Measurements from ENCODE around the gene ARHGAP40.
"Not testable (repeated sequence)": the region's sequence is repeated elsewhere in the genome, so short reads cannot be mapped to it uniquely, and the experiment has no call there.

The ARHGAP40 gene

DNA sequence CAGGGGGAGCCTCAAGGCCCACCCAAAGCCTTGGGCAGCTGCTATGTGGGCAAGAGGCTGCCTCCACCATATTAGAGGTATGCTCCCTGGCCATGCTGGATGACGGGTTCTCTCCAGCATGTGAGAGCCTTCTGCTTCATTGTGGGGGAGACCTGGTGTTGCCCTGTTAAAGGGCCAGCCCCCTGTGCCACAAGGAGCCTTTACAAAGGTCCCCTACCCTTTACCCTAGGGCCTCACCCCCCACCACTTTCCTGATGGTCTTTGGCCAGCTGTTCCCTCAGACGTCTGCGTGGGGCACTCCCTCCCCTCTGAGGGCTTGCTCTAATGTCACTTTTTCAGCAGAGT, 15.5 kb upstream of the ARHGAP40 start:
- in situ Hi-C loops (cut with MboI; ENCODE audit: low sequenced_read_pairs) = no loop called here

DNA sequence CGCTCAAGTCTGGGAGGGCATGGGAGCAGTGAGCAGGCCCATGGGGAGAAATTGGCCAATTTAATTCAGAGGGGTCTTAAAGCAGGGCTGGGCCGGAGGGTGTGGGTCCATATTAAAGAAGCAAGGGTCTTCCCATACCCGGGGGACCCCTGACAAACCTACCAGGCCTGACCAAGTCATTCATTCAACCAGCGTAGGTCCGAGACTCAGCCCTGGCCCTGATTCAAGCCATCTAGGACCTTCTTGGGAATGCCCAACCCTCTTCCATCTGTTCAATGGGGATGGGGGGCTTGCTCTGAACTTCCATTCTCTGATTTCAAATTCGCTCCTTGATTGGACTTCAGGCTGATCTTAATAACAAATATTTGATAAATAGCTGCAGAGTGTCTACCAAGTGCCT, 13.3 kb upstream of the ARHGAP40 start:
- in situ Hi-C loops (cut with MboI; ENCODE audit: low sequenced_read_pairs) = no loop called here

DNA sequence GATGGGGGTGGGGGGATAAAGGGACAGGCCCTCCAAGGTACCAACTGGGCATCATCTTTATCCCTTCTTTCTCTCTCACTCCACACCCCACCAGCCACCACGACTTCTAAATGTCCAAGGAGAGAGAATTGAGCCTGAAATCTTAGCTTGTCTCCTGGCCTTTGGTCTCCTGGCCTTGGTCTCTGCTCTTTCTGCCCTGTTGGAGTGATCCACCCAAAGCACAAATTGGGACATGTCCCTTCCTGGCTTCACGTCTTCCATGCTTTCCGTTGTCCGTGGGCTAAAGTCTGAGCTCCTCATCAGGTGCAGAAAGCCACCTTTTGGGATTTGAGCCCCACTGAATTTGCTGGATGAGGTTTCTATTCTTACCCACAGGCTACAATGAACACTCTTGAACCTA, 12.3 kb upstream of the ARHGAP40 start:
- in situ Hi-C loops (cut with MboI; ENCODE audit: low sequenced_read_pairs) = no loop called here

DNA sequence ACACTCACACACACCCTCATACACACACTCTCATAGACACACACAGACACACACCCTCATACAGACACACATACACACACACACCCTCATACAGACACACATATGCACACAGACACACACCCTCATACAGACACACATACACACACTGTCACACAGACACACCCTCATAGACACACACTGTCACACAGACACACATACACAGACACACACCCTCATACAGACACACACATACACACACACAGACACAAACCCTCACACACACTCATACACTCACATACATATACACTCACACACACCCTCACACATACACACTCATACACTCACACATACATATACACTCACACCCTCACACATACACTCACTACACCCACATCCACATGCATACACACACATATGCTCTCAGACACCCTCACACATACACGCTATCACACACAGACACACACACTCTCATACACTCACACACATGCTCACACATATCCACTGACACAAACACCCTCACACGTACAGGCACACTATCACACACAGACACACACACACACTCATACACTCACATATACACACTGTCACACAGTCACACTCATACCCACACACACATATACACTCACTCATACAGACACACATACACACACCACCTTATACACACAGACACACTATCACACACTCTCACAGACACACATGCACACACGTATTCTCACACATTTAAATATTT, 11.5 kb upstream of the ARHGAP40 start:
- in situ Hi-C loops (cut with MboI; ENCODE audit: low sequenced_read_pairs) = no loop called here

DNA sequence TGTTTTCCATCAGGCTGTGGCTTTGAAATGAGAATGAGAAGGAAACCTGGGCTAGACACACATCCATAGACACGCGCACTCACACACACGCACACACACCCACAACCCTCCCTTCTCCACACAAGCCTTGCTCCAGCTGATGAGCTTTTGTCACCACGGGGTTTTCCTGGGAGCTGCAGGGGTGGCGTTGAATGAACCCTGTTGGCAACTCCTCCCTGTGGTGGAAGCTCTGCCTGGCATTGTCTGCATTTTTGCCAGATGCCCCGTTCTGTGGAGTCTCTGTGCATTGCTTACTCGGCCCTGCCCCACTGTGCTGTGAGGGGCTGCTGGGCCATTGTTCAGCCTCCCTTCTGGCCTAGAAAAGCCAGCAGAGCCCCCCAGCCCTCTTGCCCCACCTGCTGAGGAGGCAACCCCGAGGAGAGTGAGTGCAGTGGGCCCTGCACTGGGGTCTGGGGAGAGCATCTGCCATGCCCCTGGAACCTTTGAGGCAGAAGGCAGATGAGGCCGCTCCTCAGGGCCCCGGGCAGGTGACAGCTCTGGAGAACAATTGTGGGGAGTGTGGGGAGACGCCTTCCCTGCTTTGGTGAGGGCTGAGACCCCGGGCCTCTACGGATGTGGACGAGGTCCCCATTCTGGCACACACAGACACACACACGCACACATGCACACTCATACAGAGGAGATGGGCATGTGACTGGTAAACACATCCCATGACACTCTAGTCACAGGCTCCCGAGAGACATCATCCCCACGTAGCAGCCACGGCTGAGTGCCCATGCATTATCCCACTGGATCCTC, 10.7 kb upstream of the ARHGAP40 start:
- in situ Hi-C loops (cut with MboI; ENCODE audit: low sequenced_read_pairs) = no loop called here

DNA sequence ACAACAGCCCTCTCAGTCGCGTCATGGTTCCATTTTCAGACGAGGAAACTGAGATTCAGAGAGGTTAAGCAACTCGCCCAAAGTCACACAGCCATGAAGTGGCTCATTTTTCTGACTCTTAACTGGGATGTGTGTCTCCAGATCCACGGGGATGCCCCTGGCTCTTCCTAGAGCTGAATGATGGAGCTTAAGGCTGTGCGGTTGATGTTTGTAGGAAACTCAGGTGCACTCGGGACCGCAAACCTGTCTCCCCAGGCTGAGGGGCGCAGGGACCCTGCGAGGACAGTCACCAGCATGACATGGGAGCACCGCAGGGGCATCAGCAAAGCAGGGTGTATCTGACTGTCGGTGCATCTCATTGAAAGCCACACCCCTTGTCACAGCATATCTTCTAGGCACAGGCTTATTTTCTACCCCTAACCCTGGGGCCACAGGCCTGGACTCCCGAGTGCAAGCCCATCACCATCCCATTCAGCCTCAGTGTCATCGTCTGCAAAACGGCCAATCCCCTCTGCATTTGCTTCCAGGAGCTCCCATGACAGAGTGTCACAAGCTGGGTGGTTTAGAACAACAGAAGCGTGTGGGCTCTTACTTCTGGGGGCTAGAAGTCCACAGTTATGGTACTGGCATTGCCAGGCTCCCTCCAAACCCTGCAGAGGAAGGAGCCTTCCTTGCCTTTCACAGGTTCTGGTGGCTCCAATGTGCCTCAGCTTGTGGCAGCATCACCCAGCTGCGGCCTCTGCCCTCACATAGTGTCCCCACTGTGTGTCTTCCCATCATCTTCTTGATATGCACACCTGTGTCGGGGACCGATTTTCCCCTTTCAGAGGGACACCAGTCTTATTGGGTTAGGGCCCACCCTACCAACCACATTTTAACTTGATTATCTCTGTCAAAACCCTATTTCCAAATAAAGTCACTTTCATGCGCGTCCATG, 9.9 kb upstream of the ARHGAP40 start:
- in situ Hi-C loops (cut with MboI; ENCODE audit: low sequenced_read_pairs) = no loop called here

DNA sequence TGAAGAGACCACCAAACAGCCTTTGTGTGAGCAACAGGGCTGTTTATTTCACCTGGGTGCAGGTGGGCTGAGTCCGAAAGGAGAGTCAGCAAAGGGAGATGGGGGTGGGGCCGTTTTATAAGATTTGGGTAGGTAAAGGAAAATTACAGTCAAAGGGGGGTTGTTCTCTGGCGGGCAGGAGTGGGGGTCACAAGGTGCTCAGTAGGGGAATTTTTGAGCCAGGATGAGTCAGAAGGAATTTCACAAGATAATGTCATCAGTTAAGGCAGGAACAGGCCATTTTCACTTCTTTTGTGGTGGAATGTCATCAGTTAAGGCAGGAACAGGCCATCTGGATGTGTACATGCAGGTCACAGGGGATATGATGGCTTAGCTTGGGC, 9.2 kb upstream of the ARHGAP40 start:
- in situ Hi-C loops (cut with MboI; ENCODE audit: low sequenced_read_pairs) = not testable (repeated sequence)

DNA sequence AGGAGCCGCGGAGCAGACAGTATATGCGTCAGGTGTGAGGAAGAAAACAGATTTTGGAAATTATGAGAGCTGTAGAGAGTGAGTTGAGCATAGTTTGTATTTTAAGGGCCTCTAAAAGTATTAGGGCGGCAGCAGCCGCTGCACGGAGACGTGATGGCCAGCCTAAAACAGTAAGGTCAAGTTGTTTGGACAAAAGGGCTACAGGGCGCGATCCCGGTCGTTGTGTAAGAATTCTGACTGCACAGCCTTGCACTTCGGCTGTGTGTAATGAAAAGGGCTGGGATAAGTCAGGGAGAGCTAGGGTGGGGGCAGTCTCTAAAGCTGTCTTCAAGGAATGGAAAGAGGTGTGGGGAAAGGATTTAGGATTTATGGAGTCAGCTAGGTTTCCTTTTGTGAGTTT, 7.3 kb upstream of the ARHGAP40 start:
- in situ Hi-C loops (cut with MboI; ENCODE audit: low sequenced_read_pairs) = not testable (repeated sequence)

DNA sequence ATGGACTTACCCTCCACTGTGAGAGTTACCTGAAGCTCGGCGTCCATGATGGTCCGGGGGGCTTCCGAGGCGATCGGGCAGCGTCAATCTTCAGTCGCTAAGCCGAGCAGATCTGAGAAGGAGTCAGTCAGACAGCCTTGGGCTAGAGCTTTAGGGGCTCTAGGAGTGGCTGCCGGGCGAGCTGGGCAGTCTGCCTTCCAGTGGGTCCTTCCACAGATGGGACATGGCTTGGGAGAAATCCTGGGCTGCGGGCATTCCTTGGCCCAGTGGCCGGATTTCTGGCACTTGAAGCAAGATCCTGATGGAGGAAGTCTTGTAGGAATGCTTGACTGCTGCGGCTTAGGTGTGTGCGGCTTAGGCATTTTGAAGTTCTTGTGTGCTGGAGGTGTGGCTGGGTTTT, 5.7 kb upstream of the ARHGAP40 start:
- in situ Hi-C loops (cut with MboI; ENCODE audit: low sequenced_read_pairs) = not testable (repeated sequence)

DNA sequence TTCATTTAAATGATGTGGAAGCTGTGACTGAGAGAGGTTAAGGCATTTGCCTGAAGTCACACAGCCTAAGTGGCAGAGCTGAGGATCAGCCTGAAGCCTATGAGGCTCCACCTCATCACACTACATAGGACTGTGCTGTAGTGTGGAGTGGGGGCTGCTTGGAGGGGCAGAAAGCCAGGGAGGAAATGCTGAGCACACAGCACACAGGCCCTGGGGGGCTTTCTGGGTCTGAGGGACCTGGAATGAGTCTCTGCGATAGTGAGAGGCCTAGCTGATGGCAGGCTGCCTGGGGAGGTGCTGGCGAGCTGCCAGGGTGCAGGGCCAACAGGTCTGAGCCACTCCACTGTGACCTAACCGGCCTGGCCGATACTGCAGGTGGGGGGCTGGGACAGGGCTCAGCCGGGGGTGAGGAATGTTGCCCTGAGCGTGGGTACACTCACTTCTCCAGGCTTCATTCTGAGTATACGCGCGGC, 2.2 kb upstream of the ARHGAP40 start:
- in situ Hi-C loops (cut with MboI; ENCODE audit: low sequenced_read_pairs) = no loop called here

DNA sequence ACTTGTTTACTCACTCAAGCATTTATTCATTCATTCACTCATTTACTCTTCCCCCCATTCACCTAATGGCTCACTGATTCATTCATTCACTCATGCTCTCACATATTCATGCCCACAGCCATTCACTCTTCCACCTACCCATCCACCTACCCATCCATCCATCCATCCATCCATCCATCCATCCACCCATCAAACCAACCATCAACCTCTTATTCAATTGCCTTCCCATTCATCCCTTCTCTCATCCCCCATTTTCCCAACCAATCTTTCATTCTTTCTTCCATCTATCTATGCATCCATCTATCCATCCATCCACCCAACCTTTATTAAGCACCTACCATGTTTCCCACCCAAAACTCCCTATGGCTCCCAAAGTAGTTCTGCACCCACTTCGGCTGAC, 1.6 kb upstream of the ARHGAP40 start:
- in situ Hi-C loops (cut with MboI; ENCODE audit: low sequenced_read_pairs) = no loop called here

DNA sequence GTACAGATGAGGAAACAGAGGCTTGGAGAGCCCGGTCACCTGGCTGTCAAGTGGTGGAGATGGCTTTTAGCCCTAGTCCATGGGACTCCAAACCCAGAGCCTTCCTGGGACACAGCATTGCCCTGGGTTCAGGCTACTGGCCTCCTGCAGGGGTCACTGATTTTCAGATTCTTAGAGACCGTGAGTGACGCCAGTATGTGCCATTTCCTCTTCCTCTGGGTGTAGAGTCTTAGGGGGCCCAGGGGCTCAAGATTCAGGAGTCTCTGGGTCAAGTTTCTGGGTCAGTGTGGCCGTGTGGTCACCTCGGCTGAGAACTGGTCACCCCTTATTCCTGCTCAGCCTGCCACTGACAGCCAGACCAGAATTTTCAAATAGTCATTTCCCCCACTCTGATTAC, 574 bp downstream of the ARHGAP40 start:
- in situ Hi-C loops (cut with MboI; ENCODE audit: low sequenced_read_pairs) = no loop called here

DNA sequence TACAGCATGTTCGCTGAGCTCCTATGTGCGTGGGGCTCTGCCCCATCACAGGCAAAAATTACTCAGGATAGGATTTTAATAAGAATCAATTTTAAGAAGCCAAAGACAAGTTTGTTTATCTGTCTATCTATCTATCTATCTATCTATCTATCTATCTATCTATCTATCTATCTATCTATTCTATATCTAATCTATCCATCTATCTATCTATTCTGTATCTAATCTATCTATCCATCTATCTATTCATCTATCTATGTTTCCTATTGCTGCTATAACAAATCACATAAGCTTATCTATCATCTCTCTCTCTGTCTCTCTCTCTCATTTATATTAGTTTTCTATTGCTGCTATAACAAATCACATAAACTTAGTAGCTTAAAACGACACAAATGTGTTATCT, 1.7 kb downstream of the ARHGAP40 start:
- in situ Hi-C loops (cut with MboI; ENCODE audit: low sequenced_read_pairs) = no loop called here

DNA sequence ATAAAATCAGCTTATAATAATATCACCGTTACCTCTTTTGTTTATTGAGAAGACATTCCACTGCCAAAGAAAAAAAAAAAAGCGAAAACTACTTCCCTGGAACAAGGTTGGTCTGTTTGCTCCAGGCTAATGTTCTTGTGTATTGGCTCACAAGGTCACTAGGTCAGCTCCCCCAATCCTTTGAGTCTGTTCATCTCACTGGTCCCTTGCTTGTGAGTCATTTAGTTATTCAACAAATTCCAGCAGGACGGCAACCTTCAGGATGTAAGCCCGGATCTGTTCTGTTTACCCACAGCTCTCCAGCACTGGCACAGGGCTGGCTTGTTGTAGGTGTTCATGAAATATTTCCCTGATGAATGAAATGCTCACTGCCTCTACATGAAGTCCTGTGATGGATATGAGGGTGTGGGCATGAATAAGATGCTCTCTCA, 3.3 kb downstream of the ARHGAP40 start:
- in situ Hi-C loops (cut with MboI; ENCODE audit: low sequenced_read_pairs) = no loop called here

DNA sequence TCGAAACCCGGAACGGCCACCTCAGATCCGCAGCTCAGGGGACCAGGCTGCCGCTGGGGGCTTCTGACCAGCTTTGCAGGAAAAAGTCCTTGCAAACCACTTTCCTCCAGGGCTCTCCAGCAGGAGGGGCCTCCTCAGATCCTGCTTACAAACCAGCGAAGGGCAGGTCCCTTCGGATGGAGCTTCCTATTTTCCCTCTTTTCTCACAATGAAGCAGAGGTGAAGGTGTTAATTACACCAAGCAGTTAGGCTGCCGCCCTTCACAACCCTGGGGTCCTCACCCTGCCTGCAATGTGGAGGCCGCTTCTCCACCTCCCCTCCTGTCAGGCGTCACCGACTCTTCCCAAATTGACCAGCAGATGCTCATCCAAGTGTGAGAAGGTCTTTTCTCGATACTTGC, 5.7 kb downstream of the ARHGAP40 start:
- in situ Hi-C loops (cut with MboI; ENCODE audit: low sequenced_read_pairs) = no loop called here

DNA sequence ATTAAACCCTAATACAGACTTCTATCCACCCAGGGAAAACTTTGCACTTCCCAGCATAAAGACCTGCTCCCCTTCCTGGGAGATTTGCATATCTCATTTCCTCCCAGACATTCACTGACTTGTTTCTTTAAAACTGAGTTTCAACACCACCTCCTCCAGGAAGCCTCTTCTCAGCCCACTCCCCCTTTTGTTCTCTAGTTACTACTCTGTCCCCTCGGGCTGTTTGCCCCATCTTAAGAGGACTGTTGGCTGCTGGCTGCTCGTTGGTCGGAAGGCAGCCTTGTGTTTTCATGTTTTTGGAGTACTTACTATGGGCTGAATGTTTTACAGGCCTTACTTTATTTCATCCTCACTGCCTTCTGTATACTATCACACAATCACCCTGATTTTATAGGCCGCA, 6.6 kb downstream of the ARHGAP40 start:
- in situ Hi-C loops (cut with MboI; ENCODE audit: low sequenced_read_pairs) = no loop called here

DNA sequence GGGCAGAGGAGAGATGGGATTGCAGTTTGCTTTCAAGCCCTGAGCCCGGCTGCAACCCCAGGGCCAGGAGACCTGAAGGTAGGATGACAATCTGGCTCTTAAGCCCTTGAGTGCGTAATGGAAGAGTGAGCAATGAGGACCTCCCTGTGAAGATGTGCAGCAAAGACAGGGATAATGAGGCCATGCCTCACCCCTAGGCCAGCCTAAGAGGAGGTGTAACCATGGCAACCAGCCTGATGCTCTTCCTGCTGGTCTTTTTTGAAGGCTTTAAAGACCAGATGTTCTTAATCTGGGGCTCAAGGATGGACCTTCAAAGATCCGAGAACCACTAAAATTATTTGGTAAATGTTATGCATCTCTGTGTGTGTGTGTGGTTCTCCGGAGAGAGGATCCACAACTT, 8.2 kb downstream of the ARHGAP40 start:
- in situ Hi-C loops (cut with MboI; ENCODE audit: low sequenced_read_pairs) = no loop called here

DNA sequence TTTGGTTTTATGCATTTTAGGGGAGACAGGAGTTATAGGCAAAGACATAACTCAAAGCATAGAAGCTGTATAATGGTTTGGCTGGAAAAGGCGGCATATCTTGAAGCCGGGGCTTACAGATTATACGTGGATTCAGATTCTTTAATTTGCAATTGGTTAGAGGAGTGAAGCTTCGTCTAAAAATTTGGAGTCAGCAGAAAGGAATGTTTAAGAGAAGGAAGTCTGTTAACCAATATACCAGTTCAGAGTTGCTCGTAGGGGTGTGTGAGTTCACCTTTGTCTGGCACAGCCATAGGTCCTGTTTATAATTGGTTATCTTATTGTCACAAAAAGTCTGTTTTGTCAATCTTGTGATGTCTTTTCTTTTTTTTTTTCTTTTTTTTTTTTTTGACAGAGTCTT, 8.9 kb downstream of the ARHGAP40 start:
- in situ Hi-C loops (cut with MboI; ENCODE audit: low sequenced_read_pairs) = no loop called here

DNA sequence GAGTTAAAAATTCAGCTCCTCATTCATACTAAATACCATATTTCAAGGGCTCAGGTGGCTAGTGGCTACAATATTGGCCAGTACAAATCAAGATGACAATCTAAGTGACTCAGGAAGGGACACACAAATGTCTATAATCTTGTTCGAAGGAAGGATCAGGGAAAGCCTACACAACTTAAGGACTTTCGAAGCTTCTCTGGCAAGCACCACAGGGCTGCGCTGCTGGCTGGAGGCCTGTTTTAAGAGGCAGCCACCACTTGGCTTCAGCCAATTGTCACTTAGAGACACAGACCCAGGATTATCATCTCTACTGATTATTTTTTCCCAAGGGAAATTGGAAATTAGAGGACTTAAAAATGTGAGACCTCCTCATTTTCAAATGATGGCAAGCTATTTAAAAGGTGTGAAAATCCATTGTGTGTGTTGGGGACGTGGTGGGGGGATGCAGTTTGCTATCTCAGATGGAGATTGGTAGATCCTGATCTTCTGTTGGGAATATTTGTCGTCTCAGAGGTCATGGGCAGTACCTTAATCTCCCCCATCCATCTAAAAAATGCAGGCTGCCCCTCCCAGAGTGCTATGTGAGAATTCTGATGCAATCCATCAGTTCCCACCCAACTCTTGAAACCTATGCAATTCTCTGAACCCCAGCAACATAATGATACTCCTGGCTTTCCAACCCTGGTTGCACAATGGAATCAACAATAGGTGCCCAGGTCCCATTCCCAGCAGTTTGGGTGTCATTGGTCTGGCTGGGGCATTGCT, 11.3 kb downstream of the ARHGAP40 start:
- in situ Hi-C loops (cut with MboI; ENCODE audit: low sequenced_read_pairs) = no loop called here

DNA sequence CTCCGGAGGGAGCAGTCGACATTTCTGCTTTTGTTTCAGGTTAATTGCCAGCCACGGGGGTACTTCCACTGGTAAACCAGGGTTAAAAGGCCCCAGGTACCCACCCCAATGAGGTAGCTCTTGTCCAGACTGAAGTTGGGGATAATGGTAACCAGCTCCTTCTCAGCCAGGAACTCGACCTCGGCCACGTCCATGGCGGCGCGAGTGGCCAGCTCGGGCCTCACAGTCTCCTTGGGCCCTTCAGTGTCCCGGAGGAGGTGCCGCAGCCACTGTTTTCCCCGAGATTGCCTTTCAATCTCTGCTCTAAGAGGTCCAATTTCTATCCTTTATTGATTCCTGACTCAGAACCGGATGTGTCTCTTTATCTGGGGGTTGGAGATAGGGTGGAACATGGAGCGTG, 13.7 kb downstream of the ARHGAP40 start:
- in situ Hi-C loops (cut with MboI; ENCODE audit: low sequenced_read_pairs) = no loop called here

DNA sequence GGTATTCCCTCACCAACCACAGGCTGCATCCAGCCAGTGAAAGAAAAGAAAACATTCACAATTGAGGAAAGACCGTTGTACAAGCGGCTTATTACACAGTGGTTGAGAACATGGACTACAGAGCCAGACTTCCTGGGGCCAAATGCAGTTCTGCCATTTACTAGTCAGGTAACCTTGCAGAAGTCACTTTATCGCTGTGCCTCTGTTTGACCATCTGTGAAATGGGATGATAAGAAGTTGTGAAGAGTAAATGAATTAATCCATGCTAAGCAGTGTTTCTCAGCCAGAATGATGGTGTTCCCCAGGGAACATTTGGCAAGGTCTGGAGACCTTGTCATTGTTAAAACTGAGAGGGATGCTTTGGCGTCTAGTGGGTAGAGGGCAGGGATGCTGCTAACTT, 14.8 kb downstream of the ARHGAP40 start:
- in situ Hi-C loops (cut with MboI; ENCODE audit: low sequenced_read_pairs) = no loop called here
